Activated naive CD8-positive, alpha-beta T cell treated with anti-CD3 and anti-CD28 coated beads, Interleukin-2, amount 50 U/mL, for 24 hours (primary cell): ENCODE data around the gene TNS3.

Source experiments
- ATAC-seq: fragments of 150-1000 bp; cut with Tn5 transposase; one replicate; pipeline ENCODE4 v1.10.0; 2021
- DNase-seq: peaks from one replicate; pipeline ENCODE4 v3.0.0; 2021
- H3K27ac Mint-ChIP-seq: one replicate; pipeline ENCODE4 v1.8.0; 2021; ENCODE audit warnings: mild to moderate bottlenecking, mixed read lengths
- H3K27me3 Mint-ChIP-seq: one replicate; pipeline ENCODE4 v1.8.0; 2021; ENCODE audit warnings: mixed read lengths
- H3K36me3 Mint-ChIP-seq: one replicate; pipeline ENCODE4 v1.8.0; 2021; ENCODE audit warnings: low read depth, mixed read lengths
- H3K4me1 Mint-ChIP-seq: one replicate; pipeline ENCODE4 v1.8.0; 2021; ENCODE audit warnings: mixed read lengths
- H3K4me3 Mint-ChIP-seq: one replicate; pipeline ENCODE4 v1.8.0; 2021; ENCODE audit warnings: mild to moderate bottlenecking, moderate library complexity, mixed read lengths
- H3K9me3 Mint-ChIP-seq: one replicate; pipeline ENCODE4 v1.8.0; 2021; ENCODE audit warnings: mixed read lengths

Gene TNS3

DNA sequence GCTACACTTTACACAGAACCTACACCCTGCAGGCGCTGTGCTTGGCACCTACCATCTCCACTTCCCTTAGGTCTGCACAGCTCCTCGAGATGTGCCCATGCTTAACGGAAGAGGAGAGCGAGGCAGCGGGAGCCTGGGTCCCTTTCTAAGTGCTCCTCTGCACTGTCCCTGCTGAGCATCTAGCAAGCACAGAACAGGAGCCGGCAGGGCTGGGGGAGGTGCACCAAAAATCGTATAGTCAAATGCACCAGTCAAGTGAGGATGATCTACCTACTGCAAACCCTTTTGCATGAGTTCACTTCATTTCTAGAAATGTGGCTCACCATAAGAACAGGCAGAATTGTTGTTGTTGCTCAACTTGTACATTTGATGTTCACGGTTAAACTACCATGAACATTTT is 267.7 kb downstream of the TNS3 start:
- peaks cover 2% of the 10 kb centered on the region for H3K36me3 Mint-ChIP-seq
- peaks cover 8% of the 10 kb centered on the region for H3K9me3 Mint-ChIP-seq
- DNase-seq (no peak), ATAC-seq (peak; percentile 24)
- H3K4me1 Mint-ChIP-seq: peaks cover 14% of the 10 kb centered on the region
- H3K27ac Mint-ChIP-seq: no peak overlapping the region
- H3K27me3 Mint-ChIP-seq: peaks cover 2% of the 10 kb centered on the region
- no peak overlapping the region for H3K4me3 Mint-ChIP-seq

DNA sequence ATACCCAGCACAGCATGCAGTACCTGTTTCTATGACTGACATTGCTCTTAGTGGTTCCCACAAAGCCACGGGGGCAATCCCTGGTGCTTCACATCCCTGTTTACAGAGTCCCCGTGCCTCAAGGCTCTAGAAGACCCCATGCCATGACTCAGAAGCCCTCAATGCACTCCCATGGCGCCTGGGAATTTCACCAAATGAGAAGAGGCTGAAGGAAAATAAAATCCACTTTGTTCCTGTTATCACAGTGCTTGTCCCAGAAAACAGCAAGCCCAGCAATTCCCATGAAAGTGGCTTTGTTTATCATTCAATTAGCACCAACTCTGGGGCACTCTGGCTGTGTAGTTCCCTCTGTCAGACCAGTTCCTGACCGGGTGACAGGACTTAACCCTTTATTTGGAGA is 268.3 kb downstream of the TNS3 start:
- DNase-seq: no peak
- peak; percentile 33 for ATAC-seq
- peaks cover 2% of the 10 kb centered on the region for H3K27me3 Mint-ChIP-seq
- H3K27ac Mint-ChIP-seq: no peak overlapping the region
- H3K4me1 Mint-ChIP-seq: peaks cover 14% of the 10 kb centered on the region
- H3K4me3 Mint-ChIP-seq: no peak overlapping the region
- H3K9me3 Mint-ChIP-seq: peaks cover 14% of the 10 kb centered on the region
- H3K36me3 Mint-ChIP-seq: peaks cover 2% of the 10 kb centered on the region

DNA sequence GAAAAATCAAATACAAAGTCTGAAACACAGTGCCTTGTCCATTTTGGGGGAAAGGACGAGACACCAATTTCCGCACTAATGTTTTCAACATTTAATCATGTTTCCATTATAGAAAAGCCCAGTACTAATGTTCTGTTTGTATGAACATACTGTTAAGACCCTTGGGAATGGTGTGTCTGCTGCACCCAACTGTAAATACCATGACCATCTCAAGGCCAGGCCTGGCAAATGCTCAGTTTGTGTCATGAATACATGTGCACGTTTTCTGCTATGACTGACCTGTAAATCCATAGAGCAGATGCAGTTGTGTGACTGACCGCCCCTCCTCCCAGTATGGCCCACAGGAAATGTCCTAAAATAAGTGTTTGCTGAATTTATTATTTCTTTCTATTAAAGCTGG is 270.0 kb downstream of the TNS3 start:
- peaks cover 2% of the 10 kb centered on the region for H3K36me3 Mint-ChIP-seq

DNA sequence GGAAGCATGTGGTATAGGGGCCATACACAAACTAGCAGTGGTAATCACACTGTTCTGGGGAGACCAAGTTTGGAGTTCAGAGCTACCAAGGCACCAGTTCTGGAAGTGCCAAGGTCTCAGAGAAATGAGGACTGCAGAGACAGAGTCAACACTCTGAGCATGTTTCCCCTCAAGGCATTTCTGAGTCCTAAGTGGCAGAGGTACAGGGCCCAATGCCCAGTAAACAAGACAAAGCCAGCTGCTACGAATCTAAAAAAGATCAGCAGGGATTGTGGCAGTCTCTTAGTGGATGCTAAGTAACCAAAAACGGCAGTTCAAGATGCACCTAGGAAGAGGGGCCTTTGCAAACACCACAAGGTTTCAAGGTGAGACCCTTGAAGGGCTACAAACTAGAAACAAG is 271.9 kb downstream of the TNS3 start:
- no peak overlapping the region for H3K27ac Mint-ChIP-seq
- no peak overlapping the region for H3K4me3 Mint-ChIP-seq
- H3K27me3 Mint-ChIP-seq: no peaks in the 10 kb centered on the region
- H3K36me3 Mint-ChIP-seq: peaks cover 2% of the 10 kb centered on the region
- no peak for DNase-seq
- ATAC-seq: no peak
- peaks cover 10% of the 10 kb centered on the region for H3K4me1 Mint-ChIP-seq
- H3K9me3 Mint-ChIP-seq: peaks cover 15% of the 10 kb centered on the region

More for the DNA sequence above, 270.0 kb downstream of the TNS3 start:
- H3K27ac Mint-ChIP-seq: no peak overlapping the region
- no peak for DNase-seq
- peaks cover 2% of the 10 kb centered on the region for H3K27me3 Mint-ChIP-seq
- peaks cover 10% of the 10 kb centered on the region for H3K4me1 Mint-ChIP-seq
- ATAC-seq: no peak
- peaks cover 15% of the 10 kb centered on the region for H3K9me3 Mint-ChIP-seq
- H3K4me3 Mint-ChIP-seq: no peak overlapping the region

DNA sequence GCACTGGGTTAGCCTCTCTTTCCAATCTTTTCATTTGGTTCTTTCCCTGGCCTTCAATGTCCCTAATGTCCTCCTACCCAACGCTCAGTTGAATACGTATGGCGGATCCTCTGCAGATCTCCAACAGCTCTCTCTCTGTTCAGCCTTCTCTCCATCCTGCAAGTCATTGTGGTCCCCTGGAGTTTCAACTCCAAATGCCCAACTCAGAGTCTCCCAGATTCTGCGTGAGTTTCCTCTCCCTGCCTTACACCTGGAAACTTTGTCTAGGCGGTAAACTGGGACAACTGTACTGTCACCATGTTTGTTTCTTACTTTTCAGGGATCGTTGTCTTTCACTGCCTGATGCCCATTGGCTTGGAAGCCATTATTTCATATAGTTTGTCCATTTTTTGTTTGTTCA is 273.1 kb downstream of the TNS3 start:
- H3K27me3 Mint-ChIP-seq: no peaks in the 10 kb centered on the region
- H3K9me3 Mint-ChIP-seq: peaks cover 15% of the 10 kb centered on the region
- no peak overlapping the region for H3K4me3 Mint-ChIP-seq
- ATAC-seq: no peak
- peaks cover 13% of the 10 kb centered on the region for H3K4me1 Mint-ChIP-seq
- DNase-seq: no peak
- H3K27ac Mint-ChIP-seq: no peak overlapping the region
- H3K36me3 Mint-ChIP-seq: peaks cover 2% of the 10 kb centered on the region

DNA sequence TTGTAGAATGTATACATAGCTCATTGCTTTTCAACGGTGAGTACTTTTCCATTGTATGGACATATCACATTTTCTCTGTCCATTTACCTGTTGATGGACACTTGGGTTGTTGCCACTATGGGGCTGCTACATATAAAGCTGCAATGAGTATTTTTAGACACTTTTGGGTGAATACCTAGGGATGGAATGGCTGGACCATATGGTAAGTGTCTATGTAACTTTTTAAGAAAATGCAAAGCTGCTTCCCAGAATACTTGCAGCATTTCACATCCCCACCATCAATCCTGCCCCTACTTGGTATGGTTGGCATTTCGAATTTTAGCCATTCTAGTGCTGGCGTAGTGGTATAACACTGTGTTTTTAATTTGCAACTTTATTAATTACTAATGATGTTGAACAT is 274.6 kb downstream of the TNS3 start:
- ATAC-seq: no peak
- H3K27ac Mint-ChIP-seq: no peak overlapping the region
- H3K4me3 Mint-ChIP-seq: no peak overlapping the region
- DNase-seq: no peak
- peaks cover 15% of the 10 kb centered on the region for H3K9me3 Mint-ChIP-seq
- no peaks in the 10 kb centered on the region for H3K27me3 Mint-ChIP-seq
- H3K4me1 Mint-ChIP-seq: peaks cover 14% of the 10 kb centered on the region
- peaks cover 2% of the 10 kb centered on the region for H3K36me3 Mint-ChIP-seq

DNA sequence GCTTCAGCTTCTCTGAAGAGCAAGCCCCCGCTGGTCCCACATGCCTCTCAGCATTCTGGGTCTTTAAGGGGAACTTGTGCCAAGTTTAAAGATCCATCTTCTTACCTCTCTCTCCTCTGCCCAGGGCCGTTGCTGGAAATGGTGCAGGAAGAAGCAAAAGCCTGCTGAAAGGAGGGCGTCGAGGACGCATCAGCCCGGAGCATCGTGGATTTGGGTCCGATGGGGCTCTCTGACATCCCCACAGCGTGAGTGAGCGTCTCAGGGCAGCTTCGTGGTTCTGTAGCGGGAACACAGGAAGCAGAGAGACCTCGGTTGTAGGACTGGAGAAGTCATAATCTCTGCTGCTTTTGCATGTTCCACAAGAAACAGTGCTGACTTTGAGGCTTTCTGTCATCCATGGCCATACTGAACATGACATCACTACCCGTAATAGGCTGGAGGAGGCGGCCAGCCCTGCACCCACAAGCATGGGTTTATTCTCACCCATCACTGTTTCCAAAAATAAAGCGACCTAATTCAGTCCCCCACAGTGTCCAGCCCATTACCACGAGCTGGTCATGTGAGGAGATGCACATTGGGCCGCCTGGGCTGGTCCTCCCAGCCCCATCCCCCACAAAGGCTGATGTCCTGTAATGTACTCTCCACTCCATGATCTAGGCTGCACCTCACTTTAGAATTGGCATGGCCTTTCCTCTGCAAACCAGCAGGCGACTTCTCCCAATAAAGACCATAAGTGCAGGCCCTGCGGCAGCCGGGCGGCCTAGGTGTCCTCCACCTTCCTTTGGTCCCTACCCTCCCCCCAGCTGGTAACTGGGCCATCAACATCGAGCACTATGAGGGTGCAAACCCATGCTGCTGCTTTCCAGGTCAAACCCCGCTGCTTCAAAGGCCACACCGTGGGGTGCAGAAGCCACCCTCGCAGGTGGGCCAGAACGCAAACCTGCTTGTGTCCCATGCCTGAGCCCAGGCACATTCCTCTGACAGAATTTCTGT is 276.9 kb downstream of the TNS3 start:
- no peak for ATAC-seq
- DNase-seq: no peak
- peaks cover 8% of the 10 kb centered on the region for H3K9me3 Mint-ChIP-seq
- H3K4me1 Mint-ChIP-seq: peaks cover 9% of the 10 kb centered on the region
- no peaks in the 10 kb centered on the region for H3K36me3 Mint-ChIP-seq
- H3K4me3 Mint-ChIP-seq: no peak overlapping the region
- no peaks in the 10 kb centered on the region for H3K27me3 Mint-ChIP-seq
- H3K27ac Mint-ChIP-seq: peak overlapping the region; percentile 8

DNA sequence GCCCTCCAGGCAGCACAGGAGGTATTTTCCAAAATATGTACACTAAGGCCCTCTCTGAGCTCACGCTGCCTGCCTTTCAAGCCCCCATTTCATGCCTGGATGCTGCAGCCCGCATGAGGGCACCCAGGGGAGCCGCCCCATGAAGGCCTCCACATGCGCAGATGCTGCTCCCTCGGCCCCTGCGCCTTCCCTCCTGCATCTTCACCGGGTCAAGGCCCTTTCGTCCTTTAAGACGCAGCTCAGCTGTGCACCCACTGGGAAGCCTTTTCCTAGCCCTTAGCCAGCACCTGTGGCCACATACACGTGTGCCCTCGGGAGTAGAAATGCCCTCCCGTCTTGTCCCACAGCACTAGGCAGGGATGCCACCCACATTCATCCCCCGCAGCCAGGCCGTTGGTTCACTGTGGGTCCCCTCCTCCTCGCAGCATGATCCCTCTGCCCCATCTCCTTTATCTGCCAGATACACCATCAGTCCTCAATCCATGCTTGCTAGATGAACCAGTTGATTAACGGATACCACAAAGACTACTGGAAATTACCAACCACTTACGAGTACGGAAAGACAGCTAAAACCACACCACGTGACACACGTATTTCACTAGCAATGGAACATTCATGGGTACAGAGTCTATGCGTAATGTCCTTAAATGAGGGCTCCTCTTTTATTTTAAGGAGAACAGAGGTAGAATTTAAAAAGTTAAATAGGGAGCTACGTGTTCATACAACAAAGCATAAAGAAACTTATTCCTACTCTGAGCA is 278.0 kb downstream of the TNS3 start:
- peak; percentile 60 for ATAC-seq
- Mint-ChIP-seq H3K27ac (peak overlapping the region; percentile 15), H3K36me3 (no peaks in the 10 kb centered on the region), H3K4me3 (no peak overlapping the region), H3K4me1 (peaks cover 4% of the 10 kb centered on the region), H3K27me3 (no peaks in the 10 kb centered on the region), H3K9me3 (peaks cover 4% of the 10 kb centered on the region)
- no peak for DNase-seq

DNA sequence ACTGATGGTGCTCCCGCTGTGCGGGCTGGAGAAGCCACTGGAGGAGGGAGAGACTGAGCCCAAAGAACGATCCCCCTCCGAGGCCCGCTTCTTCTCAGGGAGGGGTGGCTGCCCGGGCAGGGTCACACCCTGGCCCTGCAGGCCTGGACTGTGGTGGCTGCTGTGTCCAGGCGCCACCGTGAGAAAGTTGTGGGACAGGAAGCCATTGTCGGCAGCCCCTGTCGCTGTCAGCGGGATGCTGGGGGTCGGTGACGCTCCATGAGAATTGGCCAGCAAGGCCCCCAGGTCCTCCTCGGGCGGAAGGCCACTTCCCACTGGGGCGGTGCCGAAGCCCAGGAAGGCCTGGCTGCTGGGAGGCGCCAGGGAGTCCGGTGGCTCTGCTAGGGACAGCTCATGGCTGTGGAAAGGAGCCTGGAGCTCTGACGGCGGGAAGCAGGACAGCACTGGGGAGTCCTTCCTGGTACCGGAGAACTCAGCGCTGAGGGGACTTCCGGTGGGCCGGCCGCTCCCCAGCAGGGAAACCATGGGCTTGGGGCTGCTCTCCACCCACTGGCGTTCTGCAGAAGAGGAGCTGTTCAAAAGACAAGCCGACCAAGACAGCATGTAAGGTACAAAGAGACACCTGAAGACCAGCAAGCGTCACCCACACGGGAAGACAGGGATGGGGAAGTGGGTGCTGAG is 278.8 kb downstream of the TNS3 start:
- no peaks in the 10 kb centered on the region for H3K9me3 Mint-ChIP-seq
- H3K27me3 Mint-ChIP-seq: no peaks in the 10 kb centered on the region
- DNase-seq (no peak), ATAC-seq (no peak)
- H3K27ac Mint-ChIP-seq: no peak overlapping the region
- H3K36me3 Mint-ChIP-seq: no peaks in the 10 kb centered on the region
- H3K4me1 Mint-ChIP-seq: peaks cover 4% of the 10 kb centered on the region
- H3K4me3 Mint-ChIP-seq: no peak overlapping the region

DNA sequence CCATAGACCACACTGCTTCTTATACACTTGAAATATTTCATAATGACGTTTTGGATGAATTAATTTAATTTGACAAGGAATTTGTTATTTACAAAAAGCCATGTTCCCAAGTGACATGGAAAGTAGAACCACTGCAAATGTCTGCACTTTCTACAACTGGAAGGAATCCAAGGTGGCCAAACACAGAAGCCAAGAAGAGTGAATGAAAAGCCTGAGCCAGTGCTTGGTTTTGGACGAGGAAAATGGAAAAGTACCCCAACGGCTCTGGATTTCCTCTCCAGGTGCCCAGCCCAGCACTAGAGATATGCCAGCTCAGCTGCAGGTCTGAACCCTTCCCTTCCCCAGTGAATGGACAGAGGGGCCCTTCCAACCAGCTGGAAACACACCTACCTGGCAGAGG is 279.4 kb downstream of the TNS3 start:
- H3K27me3 Mint-ChIP-seq: no peaks in the 10 kb centered on the region
- ATAC-seq (no peak), DNase-seq (no peak)
- H3K27ac Mint-ChIP-seq: no peak overlapping the region
- H3K4me1 Mint-ChIP-seq: peaks cover 4% of the 10 kb centered on the region
- H3K9me3 Mint-ChIP-seq: no peaks in the 10 kb centered on the region
- H3K4me3 Mint-ChIP-seq: no peak overlapping the region
- H3K36me3 Mint-ChIP-seq: no peaks in the 10 kb centered on the region

DNA sequence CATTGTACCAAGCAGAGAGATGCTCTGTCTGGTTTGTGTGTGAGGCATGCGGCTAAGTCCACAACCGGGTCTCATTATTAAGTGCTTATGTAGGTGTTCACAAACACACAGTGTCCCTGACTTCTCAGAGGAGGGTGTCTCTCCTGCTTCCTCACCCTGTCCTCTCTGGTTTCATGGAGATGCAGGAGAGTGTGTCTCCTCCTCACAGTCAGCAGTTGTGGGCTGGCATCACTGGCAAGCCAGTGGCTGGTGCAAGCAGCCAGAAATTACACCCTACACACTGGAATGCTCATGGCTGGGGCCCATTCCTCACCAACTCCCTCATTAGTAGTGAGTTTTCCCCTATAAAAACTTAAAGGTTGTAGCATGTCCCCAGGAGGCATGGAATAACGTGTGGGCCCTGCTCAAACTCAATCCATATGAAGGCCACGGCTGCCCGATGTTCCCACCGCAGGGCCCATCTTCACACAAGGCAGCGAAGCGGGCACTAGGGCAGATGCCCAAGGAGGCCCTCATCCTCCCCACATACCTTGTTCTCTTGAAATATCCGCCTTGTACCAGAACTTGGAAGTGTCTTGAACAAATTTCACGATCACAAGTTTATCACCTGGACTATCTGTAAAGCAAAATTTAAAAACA is 280.1 kb downstream of the TNS3 start:
- Mint-ChIP-seq H3K27ac (peak overlapping the region; percentile 41), H3K4me1 (peaks cover 4% of the 10 kb centered on the region), H3K4me3 (no peak overlapping the region), H3K9me3 (no peaks in the 10 kb centered on the region), H3K36me3 (no peaks in the 10 kb centered on the region), H3K27me3 (no peaks in the 10 kb centered on the region)
- DNase-seq (no peak), ATAC-seq (no peak)

DNA sequence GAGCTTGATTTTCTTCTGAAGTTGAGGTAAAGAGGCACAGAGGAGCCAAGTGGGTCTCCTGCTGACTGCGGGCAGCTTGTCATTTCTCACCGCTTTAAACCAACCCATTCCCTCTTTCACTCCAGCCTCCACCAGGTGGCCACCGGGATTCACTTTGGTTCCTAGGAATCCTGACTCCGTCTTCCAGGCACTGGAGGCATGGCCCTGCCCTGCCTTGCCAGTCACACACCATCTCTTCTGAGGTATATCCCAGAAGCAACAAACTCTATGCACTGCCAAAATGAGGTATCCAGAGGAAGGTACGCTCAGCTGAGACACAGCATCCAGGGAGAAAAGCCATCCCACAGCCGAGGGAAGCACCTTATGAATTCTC is 280.8 kb downstream of the TNS3 start:
- no peaks in the 10 kb centered on the region for H3K27me3 Mint-ChIP-seq
- H3K27ac Mint-ChIP-seq: no peak overlapping the region
- DNase-seq (no peak), ATAC-seq (no peak)
- no peaks in the 10 kb centered on the region for H3K36me3 Mint-ChIP-seq
- peaks cover 4% of the 10 kb centered on the region for H3K4me1 Mint-ChIP-seq
- H3K4me3 Mint-ChIP-seq: no peak overlapping the region
- no peaks in the 10 kb centered on the region for H3K9me3 Mint-ChIP-seq

DNA sequence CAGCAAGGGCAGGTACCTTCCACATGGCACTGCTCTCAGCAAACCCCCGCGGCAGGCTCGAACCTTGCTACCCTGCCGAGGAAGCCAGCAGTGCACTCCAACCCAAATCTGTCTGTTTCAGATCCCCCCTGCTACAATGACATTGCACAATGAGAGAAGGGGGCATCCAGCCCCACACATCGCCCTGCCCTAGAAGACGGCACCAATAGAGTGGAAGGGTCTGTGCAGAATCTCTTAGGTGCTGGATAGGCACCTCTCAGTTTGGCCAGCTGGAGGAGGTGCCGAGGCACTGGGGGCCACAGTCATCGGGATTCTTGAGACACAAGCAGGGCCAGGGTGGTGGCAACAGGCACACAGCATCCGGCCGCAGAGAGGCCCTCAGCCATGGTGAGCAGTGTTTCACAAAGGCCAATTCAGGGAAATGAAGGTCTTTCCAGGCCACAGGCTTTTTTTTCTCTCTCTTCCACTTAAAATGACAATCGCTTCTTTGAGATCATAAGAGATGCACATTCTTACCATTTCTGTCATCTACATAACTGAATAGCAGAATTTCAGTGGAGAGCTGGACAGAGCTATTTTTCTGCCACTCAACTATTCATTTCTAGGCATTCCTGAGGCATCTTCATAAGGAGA is 281.3 kb downstream of the TNS3 start:
- Mint-ChIP-seq H3K9me3 (no peaks in the 10 kb centered on the region), H3K27me3 (no peaks in the 10 kb centered on the region), H3K4me1 (peaks cover 4% of the 10 kb centered on the region), H3K4me3 (no peak overlapping the region), H3K36me3 (no peaks in the 10 kb centered on the region), H3K27ac (no peak overlapping the region)
- DNase-seq: no peak
- ATAC-seq: no peak

DNA sequence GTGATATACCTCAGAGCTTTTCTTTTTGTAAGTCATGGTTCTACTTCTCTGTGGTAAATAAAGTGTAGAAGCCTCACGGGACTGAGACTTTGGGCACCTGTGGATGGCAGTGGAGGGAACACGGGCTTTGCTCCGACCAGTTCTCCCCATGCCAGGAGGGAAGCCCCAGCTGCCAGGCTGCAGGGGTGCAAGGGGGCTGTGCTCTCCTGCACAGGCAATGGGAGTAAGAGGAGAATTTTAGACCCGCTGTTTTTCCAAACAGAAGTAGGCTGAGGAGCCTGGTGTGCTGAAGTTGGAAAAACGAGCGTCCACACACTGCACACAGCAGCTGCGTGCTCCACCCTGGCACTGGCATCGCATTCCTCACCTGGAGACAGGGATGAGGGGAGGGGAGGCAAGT is 282.4 kb downstream of the TNS3 start:
- no peak overlapping the region for H3K27ac Mint-ChIP-seq
- H3K27me3 Mint-ChIP-seq: no peaks in the 10 kb centered on the region
- no peaks in the 10 kb centered on the region for H3K36me3 Mint-ChIP-seq
- ATAC-seq (no peak), DNase-seq (no peak)
- H3K4me1 Mint-ChIP-seq: peaks cover 4% of the 10 kb centered on the region
- H3K9me3 Mint-ChIP-seq: no peaks in the 10 kb centered on the region
- no peak overlapping the region for H3K4me3 Mint-ChIP-seq
